ENCODE data around the gene IL11RA.
"Not testable (repeated sequence)": the region's sequence is repeated elsewhere in the genome, so short reads cannot be mapped to it uniquely, and the experiment has no call there.

The IL11RA gene

GRCh38 chr9:34637356-34638137 lies 14.4 kb upstream of the IL11RA start, which contains the start of gene SIGMAR1:
TSS of gene SIGMAR1 (minus strand) at chr9:34637787. CDS start at chr9:34637697, 90 bp downstream.
- H3K9ac ChIP-seq (ENCODE audit: low read depth, low read length): peak within 1 kb of the TSS; percentile 70
- H3K36me3 ChIP-seq (ENCODE audit: insufficient read depth, low read length): no peaks in the 10 kb centered on the region
- H3K9me3 ChIP-seq (ENCODE audit: control insufficient read depth, insufficient read depth, low read length): no peaks in the 10 kb centered on the region
- H3K4me1 ChIP-seq (ENCODE audit: insufficient read depth, low read length): peaks cover 15% of the 10 kb centered on the region

GRCh38 chr9:34638138-34638445 lies 13.9 kb upstream of the IL11RA start:
- Histone ChIP-seq H3K9ac (ENCODE audit: low read depth, low read length) (peak overlapping the region; percentile 70), H3K9me3 (ENCODE audit: control insufficient read depth, insufficient read depth, low read length) (no peaks in the 10 kb centered on the region), H3K36me3 (ENCODE audit: insufficient read depth, low read length) (no peaks in the 10 kb centered on the region), H3K4me1 (ENCODE audit: insufficient read depth, low read length) (peaks cover 14% of the 10 kb centered on the region)

GRCh38 chr9:34639322-34639721 lies 12.7 kb upstream of the IL11RA start:
- H3K4me1 ChIP-seq (ENCODE audit: insufficient read depth, low read length); H3K36me3 ChIP-seq (ENCODE audit: insufficient read depth, low read length); H3K9me3 ChIP-seq (ENCODE audit: control insufficient read depth, insufficient read depth, low read length); H3K9ac ChIP-seq (ENCODE audit: low read depth, low read length): not testable (repeated sequence)

GRCh38 chr9:34642679-34643078 lies 9.3 kb upstream of the IL11RA start:
- peaks cover 24% of the 10 kb centered on the region for H3K4me1 ChIP-seq (ENCODE audit: insufficient read depth, low read length)
- no peaks in the 10 kb centered on the region for H3K9me3 ChIP-seq (ENCODE audit: control insufficient read depth, insufficient read depth, low read length)
- H3K9ac ChIP-seq (ENCODE audit: low read depth, low read length): no peak overlapping the region
- no peaks in the 10 kb centered on the region for H3K36me3 ChIP-seq (ENCODE audit: insufficient read depth, low read length)

GRCh38 chr9:34644766-34645314 lies 7.1 kb upstream of the IL11RA start:
- H3K4me1 ChIP-seq (ENCODE audit: insufficient read depth, low read length): peaks cover 19% of the 10 kb centered on the region
- no peaks in the 10 kb centered on the region for H3K36me3 ChIP-seq (ENCODE audit: insufficient read depth, low read length)
- no peaks in the 10 kb centered on the region for H3K9me3 ChIP-seq (ENCODE audit: control insufficient read depth, insufficient read depth, low read length)
- H3K9ac ChIP-seq (ENCODE audit: low read depth, low read length): no peak overlapping the region

GRCh38 chr9:34646211-34647083 lies 5.5 kb upstream of the IL11RA start, which contains the start of gene GALT:
TSS of gene GALT (plus strand) at chr9:34646675. CDS start at chr9:34646705, 30 bp downstream.
- H3K4me1 ChIP-seq (ENCODE audit: insufficient read depth, low read length): peaks cover 22% of the 10 kb centered on the region
- H3K36me3 ChIP-seq (ENCODE audit: insufficient read depth, low read length): no peaks in the 10 kb centered on the region
- no peaks in the 10 kb centered on the region for H3K9me3 ChIP-seq (ENCODE audit: control insufficient read depth, insufficient read depth, low read length)
- peak within 1 kb of the TSS; percentile 74 for H3K9ac ChIP-seq (ENCODE audit: low read depth, low read length)

- H3K9me3 ChIP-seq (ENCODE audit: control insufficient read depth, insufficient read depth, low read length): no peaks in the 10 kb centered on the region
- peaks cover 26% of the 10 kb centered on the region for H3K4me1 ChIP-seq (ENCODE audit: insufficient read depth, low read length)
- H3K36me3 ChIP-seq (ENCODE audit: insufficient read depth, low read length): no peaks in the 10 kb centered on the region
- H3K9ac ChIP-seq (ENCODE audit: low read depth, low read length): peak overlapping the region; percentile 74
Observed at GRCh38 chr9:34647084-34647403, 4.9 kb upstream of the IL11RA start.

- peak overlapping the region; percentile 74; the same call in 1 of the 2 replicates for H3K9ac ChIP-seq (ENCODE audit: low read depth, low read length)
- H3K9me3 ChIP-seq (ENCODE audit: control insufficient read depth, insufficient read depth, low read length): no peaks in the 10 kb centered on the region
- H3K36me3 ChIP-seq (ENCODE audit: insufficient read depth, low read length): no peaks in the 10 kb centered on the region
- H3K4me1 ChIP-seq (ENCODE audit: insufficient read depth, low read length): peaks cover 31% of the 10 kb centered on the region
Observed at GRCh38 chr9:34647651-34648050, 4.3 kb upstream of the IL11RA start.

GRCh38 chr9:34648673-34649072 lies 3.3 kb upstream of the IL11RA start:
- no peak overlapping the region for H3K9ac ChIP-seq (ENCODE audit: low read depth, low read length)
- peaks cover 41% of the 10 kb centered on the region for H3K4me1 ChIP-seq (ENCODE audit: insufficient read depth, low read length)
- no peaks in the 10 kb centered on the region for H3K9me3 ChIP-seq (ENCODE audit: control insufficient read depth, insufficient read depth, low read length)
- H3K36me3 ChIP-seq (ENCODE audit: insufficient read depth, low read length): no peaks in the 10 kb centered on the region

- no peak overlapping the region for H3K9ac ChIP-seq (ENCODE audit: low read depth, low read length)
- H3K36me3 ChIP-seq (ENCODE audit: insufficient read depth, low read length): no peaks in the 10 kb centered on the region
- H3K4me1 ChIP-seq (ENCODE audit: insufficient read depth, low read length): peaks cover 36% of the 10 kb centered on the region
- H3K9me3 ChIP-seq (ENCODE audit: control insufficient read depth, insufficient read depth, low read length): no peaks in the 10 kb centered on the region
Observed at GRCh38 chr9:34650816-34651215, 1.2 kb upstream of the IL11RA start.

- H3K4me1 ChIP-seq (ENCODE audit: insufficient read depth, low read length): peaks cover 32% of the 10 kb centered on the region
- no peaks in the 10 kb centered on the region for H3K36me3 ChIP-seq (ENCODE audit: insufficient read depth, low read length)
- H3K9me3 ChIP-seq (ENCODE audit: control insufficient read depth, insufficient read depth, low read length): no peaks in the 10 kb centered on the region
- peak overlapping the region; percentile 82 for H3K9ac ChIP-seq (ENCODE audit: low read depth, low read length)
Observed at GRCh38 chr9:34651321-34651720, 664 bp upstream of the IL11RA start.

- Histone ChIP-seq H3K36me3 (ENCODE audit: insufficient read depth, low read length) (no peaks in the 10 kb centered on the region), H3K4me1 (ENCODE audit: insufficient read depth, low read length) (peaks cover 28% of the 10 kb centered on the region), H3K9ac (ENCODE audit: low read depth, low read length) (no peak overlapping the region; the same call in 1 of the 2 replicates), H3K9me3 (ENCODE audit: control insufficient read depth, insufficient read depth, low read length) (no peaks in the 10 kb centered on the region)
Observed at GRCh38 chr9:34652602-34653000, 616 bp downstream of the IL11RA start.

- H3K4me1 ChIP-seq (ENCODE audit: insufficient read depth, low read length): peaks cover 26% of the 10 kb centered on the region
- no peaks in the 10 kb centered on the region for H3K36me3 ChIP-seq (ENCODE audit: insufficient read depth, low read length)
- no peaks in the 10 kb centered on the region for H3K9me3 ChIP-seq (ENCODE audit: control insufficient read depth, insufficient read depth, low read length)
- 0 out of 2 replicates have a peak overlapping the region, but pooled peaks have one; percentile 6 for H3K9ac ChIP-seq (ENCODE audit: low read depth, low read length)
Observed at GRCh38 chr9:34653151-34654072, 1.4 kb downstream of the IL11RA start.

Data from ES-I3 (cell line).